H1 (cell line): ENCODE measurements around the gene TMEM185A. TPM values are rescaled to one million over a fixed set of nuclear protein-coding genes. Genes with fewer than 3 reads are reported as not detected.

Experiments used
- CTCF ChIA-PET: fragments of 300-600 bp; sonication (Branson Sonifier 250); formaldehyde crosslinking; loops from one replicate; lab custom pipeline; 2021; ENCODE audit not compliant: partially characterized antibody; lab: Charles Lee
- POLR2A ChIA-PET: fragments of 300-600 bp; sonication (Branson Sonifier 250); formaldehyde crosslinking; loops from one replicate; lab custom pipeline; 2021; ENCODE audit warnings: inconsistent platforms; ENCODE audit not compliant: partially characterized antibody; lab: Charles Lee
- DNase-seq, 2 experiments: peaks; one replicate each; pipeline versions ENCODE4 v3.0.0 to v3.0.0-alpha.2; 2010 to 2022; ENCODE audit warnings: low spot score in 2 of 2, low read depth in 1 of 2, mixed read lengths in 1 of 2
- FAIRE-seq: peaks from 2 replicates; lab custom pipeline; 2011; peaks lifted over from hg19 to GRCh38; lab: Jason Lieb, UNC
- H2AFZ ChIP-seq: 2 replicates; pipeline ENCODE4 v1.8.1; 2012; ENCODE audit warnings: low read length, inconsistent platforms
- H2AK5ac ChIP-seq: 2 replicates; pipeline ENCODE4 v1.6.1; 2013; ENCODE audit warnings: low read depth, low read length
- H2BK120ac ChIP-seq: replicated peaks from 2 replicates; pipeline ENCODE3; 2013; ENCODE audit warnings: low read depth, low read length, inconsistent platforms
- H2BK12ac ChIP-seq: 2 replicates; pipeline ENCODE4 v1.6.1; 2013; ENCODE audit warnings: low read depth, low read length
- H2BK15ac ChIP-seq: 2 replicates; pipeline ENCODE4 v1.6.1; 2013; ENCODE audit warnings: low read length
- H2BK20ac ChIP-seq: 2 replicates; pipeline ENCODE4 v1.6.1; 2013; ENCODE audit warnings: low read length
- H2BK5ac ChIP-seq: 2 replicates; pipeline ENCODE4 v1.6.1; 2013; ENCODE audit warnings: low read depth, low read length
- H3K14ac ChIP-seq: 2 replicates; pipeline ENCODE4 v1.6.1; 2013; ENCODE audit warnings: inconsistent platforms; ENCODE audit not compliant: insufficient read length
- H3K18ac ChIP-seq: 2 replicates; pipeline ENCODE4 v1.6.1; 2013; ENCODE audit warnings: low read length; ENCODE audit errors: extremely low read depth
- H3K23ac ChIP-seq: 2 replicates; pipeline ENCODE4 v1.6.1; 2013; ENCODE audit warnings: inconsistent platforms; ENCODE audit not compliant: insufficient read length
- H3K23me2 ChIP-seq: 2 replicates; pipeline ENCODE4 v1.6.1; 2013; ENCODE audit warnings: low read depth, low read length
- H3K27ac ChIP-seq: 2 replicates; pipeline ENCODE4 v1.6.1; 2011; ENCODE audit warnings: low read depth, low read length, inconsistent platforms
- H3K27me3 ChIP-seq, 4 experiments: replicated peaks in 1 of 4; 1 replicate in 1 of 4; 2 replicates in 3 of 4; pipeline versions ENCODE4 v1.6.1 to v1.8.1; 2011 to 2013; ENCODE audit warnings: low read length in 3 of 4, mild to moderate bottlenecking in 3 of 4, inconsistent platforms in 2 of 4, mixed read lengths in 2 of 4, moderate library complexity in 1 of 4; ENCODE audit not compliant: control insufficient read depth in 3 of 4, insufficient read depth in 3 of 4; ENCODE audit errors: extremely low read depth in 1 of 4
- H3K36me3 ChIP-seq, 4 experiments: 2 replicates each; pipeline versions ENCODE4 v1.6.1 to v1.8.1; 2011 to 2013; ENCODE audit warnings: mild to moderate bottlenecking in 4 of 4, low read length in 3 of 4, moderate library complexity in 2 of 4, control low read depth in 1 of 4, inconsistent platforms in 1 of 4; ENCODE audit not compliant: insufficient read depth in 4 of 4, control insufficient read depth in 2 of 4
- H3K4ac ChIP-seq: replicated peaks from 2 replicates; pipeline ENCODE3; 2013; ENCODE audit warnings: low read length, low read depth, mixed read lengths, inconsistent platforms; ENCODE audit not compliant: insufficient read length
- H3K4me1 ChIP-seq, 4 experiments: replicated peaks in 1 of 4; 1 replicate in 1 of 4; 2 replicates in 3 of 4; pipeline versions ENCODE4 v1.6.1 to v1.8.1; 2011 to 2013; ENCODE audit warnings: low read length in 3 of 4, inconsistent platforms in 2 of 4, mixed read lengths in 1 of 4; ENCODE audit not compliant: insufficient read depth in 4 of 4, control insufficient read depth in 3 of 4
- H3K4me2 ChIP-seq, 2 experiments: 2 replicates each; pipeline versions ENCODE4 v1.6.1 to v1.8.1; 2011 to 2013; ENCODE audit warnings: low read depth in 2 of 2, low read length in 2 of 2, control low read depth in 1 of 2, inconsistent platforms in 1 of 2, mild to moderate bottlenecking in 1 of 2; ENCODE audit not compliant: insufficient read depth in 1 of 2
- H3K4me3 ChIP-seq, 4 experiments: fragments of 200-600, 300-600 bp in 1 of 4; sonication (generic), shearing (Covaris generic), sonication (Bioruptor Twin) in 1 of 4; 2 replicates each; pipeline versions ENCODE4 v1.5.1 to v1.8.1; 2011 to 2016; ENCODE audit warnings: low read length in 4 of 4, low read depth in 3 of 4, control low read depth in 2 of 4, inconsistent platforms in 2 of 4, mild to moderate bottlenecking in 2 of 4, mixed read lengths in 1 of 4, moderate library complexity in 1 of 4; ENCODE audit not compliant: insufficient read depth in 2 of 4; ENCODE audit errors: extremely low read depth in 1 of 4
- H3K56ac ChIP-seq: replicated peaks from 2 replicates; pipeline ENCODE3; 2013; ENCODE audit warnings: low read depth, mild to moderate bottlenecking, mixed read lengths, low read length, inconsistent platforms; ENCODE audit not compliant: insufficient read length
- H3K79me1 ChIP-seq: 2 replicates; pipeline ENCODE4 v1.6.1; 2013; ENCODE audit warnings: low read depth, low read length, control low read depth
- H3K79me2 ChIP-seq, 2 experiments: 2 replicates each; pipeline versions ENCODE4 v1.6.1 to v1.8.1; 2012 to 2013; ENCODE audit warnings: low read length in 2 of 2, mild to moderate bottlenecking in 2 of 2, inconsistent platforms in 1 of 2; ENCODE audit not compliant: insufficient read depth in 2 of 2, control insufficient read depth in 1 of 2
- H3K9ac ChIP-seq, 4 experiments: replicated peaks in 1 of 4; 1 replicate in 1 of 4; 2 replicates in 3 of 4; pipeline versions ENCODE4 v1.6.1 to v1.8.1; 2011 to 2013; ENCODE audit warnings: low read depth in 3 of 4, low read length in 3 of 4, control low read depth in 2 of 4, mild to moderate bottlenecking in 2 of 4, moderate library complexity in 2 of 4, inconsistent platforms in 1 of 4; ENCODE audit errors: extremely low read depth in 1 of 4
- H3K9me3 ChIP-seq, 2 experiments: 2 replicates each; pipeline versions ENCODE4 v1.6.1 to v1.8.1; 2012 to 2013; ENCODE audit warnings: mild to moderate bottlenecking in 2 of 2, moderate library complexity in 2 of 2, control low read depth in 1 of 2, inconsistent platforms in 1 of 2, low read depth in 1 of 2, low read length in 1 of 2, mixed read lengths in 1 of 2; ENCODE audit not compliant: insufficient read depth in 2 of 2
- H4K20me1 ChIP-seq, 2 experiments: replicated peaks in 1 of 2; 2 replicates each; pipeline versions ENCODE3 to v1.8.1; 2011 to 2013; ENCODE audit warnings: inconsistent platforms in 2 of 2, low read length in 2 of 2, mild to moderate bottlenecking in 1 of 2; ENCODE audit not compliant: insufficient read depth in 2 of 2, control insufficient read depth in 1 of 2
- H4K5ac ChIP-seq: 2 replicates; pipeline ENCODE4 v1.6.1; 2013; ENCODE audit warnings: low read length, low read depth, mixed read lengths, inconsistent platforms; ENCODE audit not compliant: insufficient read length
- H4K8ac ChIP-seq: 2 replicates; pipeline ENCODE4 v1.8.0; 2013; ENCODE audit warnings: mild to moderate bottlenecking, moderate library complexity, low read length, inconsistent platforms; ENCODE audit not compliant: insufficient read depth; ENCODE audit errors: extremely low read depth
- H4K91ac ChIP-seq: replicated peaks from 2 replicates; pipeline ENCODE3; 2013; ENCODE audit warnings: low read length, mixed read lengths, inconsistent platforms; ENCODE audit not compliant: insufficient read length
- ATF3 ChIP-seq: IDR thresholded peaks from 2 replicates; pipeline ENCODE4 v1.6.1; 2011; ENCODE audit warnings: low read depth, mild to moderate bottlenecking, low read length; ENCODE audit not compliant: insufficient read depth
- CBX8 ChIP-seq: fragments of 300-800, 300-1000 bp; sonication (generic); IDR thresholded peaks from 2 replicates; pipeline ENCODE4 v1.7.1; 2016; ENCODE audit warnings: low read depth, low read length, borderline replicate concordance
- CHD2 ChIP-seq: IDR thresholded peaks from 2 replicates; pipeline ENCODE4 v1.6.1; 2012; ENCODE audit warnings: low read length, improper control_type of control experiment
- FOSL1 ChIP-seq: IDR thresholded peaks from 2 replicates; pipeline ENCODE4 v1.6.1; 2011; ENCODE audit warnings: mild to moderate bottlenecking, low read depth, low read length, moderate library complexity; ENCODE audit not compliant: insufficient read depth
- JUN ChIP-seq: IDR thresholded peaks from 2 replicates; pipeline ENCODE4 v1.6.1; 2011; ENCODE audit warnings: low read depth, mild to moderate bottlenecking, improper control_type of control experiment, low read length
- KDM1A ChIP-seq: fragments of 200-600, 300-600 bp; sonication (generic); IDR thresholded peaks from 2 replicates; pipeline ENCODE4 v1.7.1; 2016; ENCODE audit warnings: mild to moderate bottlenecking, low read length, borderline replicate concordance
- KDM5A ChIP-seq: fragments of 200-600 bp; IDR thresholded peaks from 2 replicates; pipeline ENCODE4 v1.7.1; 2012; ENCODE audit warnings: mild to moderate bottlenecking, low read length, inconsistent platforms, mixed read lengths
- RNF2 ChIP-seq: fragments of 200-900, 300-1000 bp; sonication (generic); IDR thresholded peaks from 2 replicates; pipeline ENCODE4 v1.7.1; 2016; ENCODE audit warnings: borderline replicate concordance, low read depth, mild to moderate bottlenecking, antibody characterized with exemption, low read length; ENCODE audit not compliant: poor library complexity, severe bottlenecking; ENCODE audit errors: missing control alignments
- SIRT6 ChIP-seq: IDR thresholded peaks from one replicate; pipeline ENCODE4 v1.7.1; 2012; ENCODE audit warnings: low read length, inconsistent platforms
- SP1 ChIP-seq: IDR thresholded peaks from 2 replicates; pipeline ENCODE4 v1.6.1; 2011; ENCODE audit warnings: low read depth, low read length
- SP2 ChIP-seq: IDR thresholded peaks from 2 replicates; pipeline ENCODE4 v1.6.1; 2012; ENCODE audit warnings: mild to moderate bottlenecking, low read length, inconsistent platforms
- SRF ChIP-seq: IDR thresholded peaks from 2 replicates; pipeline ENCODE4 v1.6.1; 2011; ENCODE audit warnings: mild to moderate bottlenecking, low read depth, low read length, moderate library complexity
- TAF1 ChIP-seq: IDR thresholded peaks from 2 replicates; pipeline ENCODE4 v1.6.1; 2011; ENCODE audit warnings: mild to moderate bottlenecking, low read depth, low read length
- TAF7 ChIP-seq: optimal IDR thresholded peaks from 2 replicates; pipeline ENCODE3; 2011; ENCODE audit warnings: low read depth, mild to moderate bottlenecking, inconsistent platforms, low read length, moderate library complexity, borderline replicate concordance
- whole genome bisulfite sequencing, 2 experiments: shearing (Covaris generic) in 1 of 2; methylation state at CpG; one replicate each; pipeline versions ENCODE4 v1.1.6 to v1.1.7; 2013 to 2015; ENCODE audit warnings: low lambda C conversion rate in 2 of 2, mixed read lengths in 2 of 2, inconsistent platforms in 1 of 2, low coverage in 1 of 2, missing lambda C conversion rate in 1 of 2; ENCODE audit not compliant: insufficient replicate concordance in 2 of 2, insufficient coverage in 1 of 2, insufficient read length in 1 of 2; ENCODE audit errors: extremely low coverage in 1 of 2, missing lambda C conversion rate in 1 of 2; 5-methylcytosine and 5-hydroxymethylcytosine counted together
- polyA plus RNA-seq, 7 experiments: library from polyadenylated mRNA; depleted of rRNA in 3 of 7; stranded (reverse) in 5 of 7; unstranded in 2 of 7; fragments of >200 nt in 5 of 7; fragments of 200-250 nt in 2 of 7; gene quantifications; 1 replicate in 5 of 7; 2 replicates in 1 of 7; 4 replicates in 1 of 7; pipeline versions ENCODE4 v1.2.1 to v1.2.3, GENCODE V29; 2011 to 2013; ENCODE audit warnings: missing spikeins in 2 of 7, mixed read lengths in 2 of 7
- total RNA-seq: library from RNA; stranded (reverse); fragmentation: NEBNext Ultra II Directional; extraction: Animal tissue kit (Norgen Biotek cat#: 25700); gene quantifications from 2 replicates; pipeline ENCODE4 v1.2.1, GENCODE V29; 2021

The TMEM185A gene
- total and polyA plus RNA-seq, 2 of the 8 experiments (the other 6 are each of a cell fraction or from before 2014, with no cell fraction given) = 15.0 to 26.5 TPM

DNA sequence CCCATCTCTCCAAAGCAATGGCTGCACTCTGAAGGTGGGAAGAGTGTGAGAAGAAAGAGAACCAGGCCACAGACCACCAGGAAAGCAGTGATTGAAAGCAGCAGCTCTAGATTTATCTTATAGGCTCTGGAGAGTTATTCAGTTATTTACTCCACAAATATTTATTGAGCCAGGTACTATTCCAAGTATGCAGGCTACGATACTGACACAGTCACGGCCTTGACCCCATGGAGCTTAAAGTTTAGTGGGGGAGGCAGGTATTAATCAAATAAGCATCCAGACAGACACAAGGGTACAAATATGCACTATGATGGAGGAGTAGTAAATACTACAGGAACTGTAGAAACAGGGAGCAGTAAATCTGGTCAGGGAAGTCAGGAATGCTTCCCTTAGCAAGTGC lies 2.8 kb downstream of the TMEM185A start:
- ChIA-PET POLR2A (interaction anchor here (0.9 kb wide), 1 partner anchor 10 kb away, joined by 3 read pairs; no protein-coding TSS in a partner anchor), CTCF (no interaction called here)
- FAIRE-seq = no peak
- Histone ChIP-seq H4K5ac (no peak overlapping the region), H4K8ac (no peak overlapping the region), H3K9me3 (no peaks in the 10 kb centered on the region), H2BK12ac (no peak overlapping the region), H3K23me2 (peaks cover 4% of the 10 kb centered on the region; the same call in 1 of the 2 replicates), H3K79me2 (peaks cover 0 to 32% of the 10 kb centered on the region in 2 experiments; a peak in 2 of 4 replicates), H2AK5ac (no peak overlapping the region), H3K36me3 (no peaks in the 10 kb centered on the region), H3K9ac (no peak overlapping the region), H2BK5ac (no peak overlapping the region), H3K4me1 (peaks cover 0 to 11% (median 2%) of the 10 kb centered on the region in 4 experiments; a peak in 3 of 7 replicates), H2BK120ac (no peak overlapping the region), H3K27me3 (peaks cover 3 to 19% (median 8%) of the 10 kb centered on the region in 4 experiments; a peak in 5 of 7 replicates), H4K91ac (no peak overlapping the region), H4K20me1 (peaks cover 3 to 4% of the 10 kb centered on the region in 2 experiments), H2BK15ac (no peak overlapping the region), H3K27ac (no peak overlapping the region), H2AFZ (no peak overlapping the region), H3K4ac (no peak overlapping the region), H3K4me2 (no peak overlapping the region), H3K14ac (no peak overlapping the region), H3K4me3 (no peak overlapping the region), H3K23ac (no peak overlapping the region), H2BK20ac (no peak overlapping the region), H3K79me1 (no peaks in the 10 kb centered on the region), H3K18ac (no peak overlapping the region), H3K56ac (no peak overlapping the region)
- no peak for DNase-seq
- no peak for TF ChIP-seq TAF1
- TF ChIP-seq CHD2 = no peak
- no peak for TF ChIP-seq RNF2
- TF ChIP-seq SP1 = no peak
- TF ChIP-seq KDM5A = no peak
- no peak for TF ChIP-seq KDM1A
- TF ChIP-seq TAF7 = no peak
- no peak for TF ChIP-seq SIRT6
- TF ChIP-seq JUN = no peak
- TF ChIP-seq SP2 = no peak
- no peak for TF ChIP-seq SRF
- no peak for TF ChIP-seq CBX8
- no peak for TF ChIP-seq ATF3
- TF ChIP-seq FOSL1 = no peak
- 100% methylated on average over 2 of the region's 2 CpGs; no CpG with 5 or more reads in 1 of the 2 experiments for WGBS, 2 experiments
